DMS153 treated with DMSO at 0.1 percent for 48 hours (cell line): Measurements from ENCODE around the gene CXCR1.
"Not testable (repeated sequence)": the region's sequence is repeated elsewhere in the genome, so short reads cannot be mapped to it uniquely, and the experiment has no call there.

ENCODE experiments used
- DNase-seq: peaks from one replicate; lab custom pipeline; 2025; ENCODE audit not compliant: unreplicated experiment; lab: John Stamatoyannopoulos, UW

CXCR1 gene

DNA sequence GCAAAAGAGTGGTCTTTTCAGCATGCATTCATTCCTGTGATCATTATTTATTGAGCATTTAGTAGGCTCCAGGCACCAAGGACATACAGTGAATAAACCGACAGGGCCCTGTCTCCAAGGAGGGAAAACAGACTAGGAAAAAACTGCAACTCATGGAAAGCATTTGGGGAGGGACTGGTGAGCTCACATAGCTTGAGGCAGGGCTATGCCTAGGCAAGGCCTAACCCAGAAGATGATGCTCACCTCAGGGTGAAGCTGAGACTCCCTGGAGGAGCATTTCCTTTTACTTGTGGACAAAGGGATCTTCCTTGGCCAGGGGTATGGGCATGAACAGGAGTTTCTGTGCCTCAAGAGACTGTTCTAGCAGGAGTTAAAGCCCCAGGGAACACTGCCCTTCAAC lies 3.9 kb downstream of the CXCR1 start:
- no peak for DNase-seq

DNA sequence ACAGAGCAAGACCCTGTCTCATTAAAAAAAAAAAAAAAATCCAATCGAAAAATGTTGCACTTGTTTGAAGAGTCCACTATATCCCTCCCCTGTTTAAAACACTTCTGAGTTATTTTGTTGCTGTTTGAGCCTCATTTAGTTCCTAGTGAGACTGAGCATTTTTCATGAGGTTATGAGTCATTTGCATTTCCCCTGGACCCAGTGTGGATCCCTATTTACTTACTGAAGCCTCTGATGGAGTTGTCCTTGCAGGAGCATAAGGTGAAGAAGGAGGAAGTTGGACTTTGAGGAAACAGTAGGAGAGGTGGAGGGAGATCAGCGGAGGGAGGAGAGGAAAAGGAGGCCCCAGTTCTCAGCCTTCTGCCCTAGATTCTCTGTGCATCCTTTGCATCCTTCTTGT lies 5.1 kb downstream of the CXCR1 start:
- no peak for DNase-seq

DNA sequence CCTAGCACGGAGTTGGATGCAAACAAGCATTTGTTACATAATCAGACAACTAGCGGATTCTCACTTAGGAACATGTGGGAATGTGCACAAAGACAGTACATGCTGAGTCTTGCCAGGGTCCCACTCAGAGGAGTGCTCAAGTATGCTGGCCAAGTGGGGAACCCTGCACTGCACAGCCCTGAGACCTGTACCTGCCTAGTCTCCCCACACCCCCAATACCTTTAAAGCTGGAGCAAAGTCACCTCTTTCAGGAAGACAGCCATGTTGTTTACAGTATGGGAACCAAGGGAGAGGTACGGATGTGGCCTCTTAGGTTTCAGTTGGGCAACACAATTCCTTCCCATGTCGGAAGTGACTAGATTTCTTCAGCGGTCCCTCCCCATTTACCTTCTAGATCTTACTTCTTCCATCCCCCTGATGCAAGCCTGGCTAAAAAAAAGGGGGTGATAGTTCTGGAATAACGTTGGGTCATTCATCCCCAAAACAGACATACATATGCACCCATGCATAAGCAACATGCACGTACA lies 10.7 kb downstream of the CXCR1 start:
- no peak for DNase-seq

DNA sequence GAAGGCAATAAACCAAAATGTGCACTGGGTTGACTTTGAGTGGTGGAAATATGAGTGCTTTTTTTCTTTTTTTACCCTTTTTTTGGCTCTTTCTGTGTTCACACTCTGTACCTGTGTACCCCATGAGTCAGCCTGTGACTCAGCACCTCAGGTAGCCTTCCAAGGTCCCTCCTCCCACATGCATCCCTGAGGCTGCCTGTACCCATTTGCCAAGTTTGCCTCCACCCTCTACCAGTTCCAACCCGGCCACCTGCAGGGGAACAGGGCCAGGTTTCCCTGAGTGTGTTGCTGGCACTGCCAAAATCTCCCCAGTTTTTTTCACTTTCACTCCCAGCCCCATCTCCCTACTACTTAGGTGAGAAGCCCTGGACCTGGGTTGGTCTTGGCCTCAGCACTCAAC lies 14.0 kb downstream of the CXCR1 start:
- no peak for DNase-seq

DNA sequence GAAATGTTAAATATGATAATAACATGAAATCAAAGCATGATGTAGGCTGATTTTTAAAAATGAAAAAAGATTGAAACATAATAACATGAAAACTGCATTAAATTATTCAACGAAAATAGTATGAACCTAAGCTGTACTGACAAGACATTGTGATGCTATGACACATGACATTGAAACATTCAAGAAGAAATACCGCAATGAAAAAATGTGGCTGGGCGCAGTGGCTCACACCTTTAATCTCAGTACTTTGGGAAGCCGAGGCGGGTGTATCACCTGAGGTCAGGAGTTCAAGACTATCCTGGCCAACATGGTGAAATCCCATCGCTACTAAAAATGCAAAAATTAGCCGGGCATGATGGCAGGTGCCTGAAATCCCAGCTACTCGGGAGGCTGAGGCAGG lies 14.6 kb downstream of the CXCR1 start:
- DNase-seq = no peak

- no peak for DNase-seq
Observed at GRCh38 chr2:218149848-218150440, 16.8 kb downstream of the CXCR1 start.

- DNase-seq = no peak
Observed at GRCh38 chr2:218149098-218149497, 17.7 kb downstream of the CXCR1 start.

DNA sequence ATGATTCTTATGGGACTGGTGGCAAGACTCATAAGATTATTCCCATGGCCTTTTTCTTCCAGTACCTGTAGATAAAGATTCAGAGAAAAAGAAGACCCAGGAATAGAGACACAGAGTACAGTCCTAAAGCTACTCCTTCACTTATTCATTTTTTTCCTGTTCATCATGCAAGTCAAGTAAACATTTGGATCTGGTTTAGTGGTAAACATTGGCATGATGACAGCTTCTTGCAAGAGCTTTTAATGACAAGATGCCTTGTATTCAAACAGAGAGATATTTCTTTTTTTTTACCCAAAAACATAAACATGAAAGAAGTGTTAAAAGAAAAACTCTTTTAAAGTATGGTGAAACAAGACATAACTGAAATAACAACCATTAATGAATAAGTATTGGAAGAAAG lies 20.7 kb downstream of the CXCR1 start:
- DNase-seq = no peak

GRCh38 chr2:218145124-218145523 lies 21.6 kb downstream of the CXCR1 start:
- DNase-seq = no peak

DNA sequence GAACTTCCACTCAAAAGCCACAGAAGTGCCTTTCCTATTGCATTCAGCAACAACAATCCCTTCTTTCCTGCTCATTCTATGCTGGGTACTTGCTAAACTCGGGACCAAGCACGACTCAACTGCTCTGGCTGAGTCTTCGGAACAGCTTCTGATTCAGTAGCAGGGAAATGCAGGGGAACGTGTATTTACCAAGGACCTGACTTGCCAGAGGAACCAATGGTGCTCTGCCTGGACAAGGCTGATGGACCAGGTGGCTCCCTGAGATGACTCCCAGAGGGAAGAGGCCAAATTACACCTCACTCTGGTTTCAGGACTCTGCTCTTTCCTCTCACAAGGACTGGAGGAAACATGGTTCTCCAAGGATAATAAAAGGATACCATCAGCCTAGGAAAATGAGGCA lies 28.7 kb downstream of the CXCR1 start:
- DNase-seq = no peak

DNA sequence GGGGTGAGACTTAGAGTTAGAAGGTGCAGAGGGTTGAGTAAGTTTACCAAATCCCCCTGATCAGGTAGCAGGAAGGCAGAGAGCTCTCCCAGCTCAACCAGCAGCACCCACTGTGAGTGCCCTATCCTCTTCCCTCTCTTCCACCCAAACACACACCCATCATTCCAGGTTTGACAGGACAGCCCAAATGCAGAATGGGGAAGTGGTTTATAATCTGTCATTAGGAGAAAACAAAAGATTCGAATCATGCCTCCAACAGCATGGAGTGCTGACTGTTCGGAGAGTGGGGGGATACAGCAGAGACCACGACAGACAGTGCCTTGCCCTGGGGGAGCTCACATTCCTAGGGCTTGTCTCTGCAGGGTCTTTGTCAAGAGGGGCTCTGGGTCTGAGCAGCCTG lies 29.2 kb downstream of the CXCR1 start:
- DNase-seq = no peak

GRCh38 chr2:218130822-218131221 lies 35.9 kb downstream of the CXCR1 start:
- DNase-seq = no peak

GRCh38 chr2:218130377-218130776 lies 36.4 kb downstream of the CXCR1 start:
- no peak for DNase-seq

DNA sequence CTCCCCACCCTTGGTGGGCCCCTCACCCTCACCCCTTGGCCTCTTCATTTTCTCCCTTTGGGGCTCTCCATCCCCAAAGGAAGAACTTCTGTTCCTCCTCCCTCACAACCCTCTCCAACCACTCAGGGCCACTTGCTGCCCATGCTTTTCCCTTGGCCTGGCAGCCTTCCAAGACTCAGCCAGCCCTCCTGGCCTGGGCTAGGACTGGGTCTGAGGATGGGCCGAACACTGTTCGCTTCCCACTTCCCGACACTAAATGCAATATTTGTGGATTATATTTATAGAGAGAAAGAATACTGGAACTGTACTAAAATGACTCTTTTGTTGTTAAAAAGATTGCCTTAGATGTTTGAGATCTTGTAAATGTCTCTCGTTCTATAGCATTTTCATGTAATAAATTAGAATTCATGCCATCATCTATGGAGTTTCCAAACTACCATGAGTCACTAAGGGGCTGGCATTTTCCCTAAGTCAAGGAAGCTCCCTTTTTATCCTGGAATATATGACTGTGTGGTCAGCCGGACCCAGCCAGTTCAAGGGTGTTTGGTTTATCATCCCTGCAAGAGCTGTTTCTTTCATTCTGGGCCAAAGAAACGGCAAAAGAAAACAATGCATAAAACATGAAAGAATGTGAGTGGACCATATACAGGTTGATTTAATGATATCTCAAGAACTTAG lies 37.2 kb downstream of the CXCR1 start:
- no peak for DNase-seq

- no peak for DNase-seq
Observed at GRCh38 chr2:218128781-218129457, 37.8 kb downstream of the CXCR1 start.

DNA sequence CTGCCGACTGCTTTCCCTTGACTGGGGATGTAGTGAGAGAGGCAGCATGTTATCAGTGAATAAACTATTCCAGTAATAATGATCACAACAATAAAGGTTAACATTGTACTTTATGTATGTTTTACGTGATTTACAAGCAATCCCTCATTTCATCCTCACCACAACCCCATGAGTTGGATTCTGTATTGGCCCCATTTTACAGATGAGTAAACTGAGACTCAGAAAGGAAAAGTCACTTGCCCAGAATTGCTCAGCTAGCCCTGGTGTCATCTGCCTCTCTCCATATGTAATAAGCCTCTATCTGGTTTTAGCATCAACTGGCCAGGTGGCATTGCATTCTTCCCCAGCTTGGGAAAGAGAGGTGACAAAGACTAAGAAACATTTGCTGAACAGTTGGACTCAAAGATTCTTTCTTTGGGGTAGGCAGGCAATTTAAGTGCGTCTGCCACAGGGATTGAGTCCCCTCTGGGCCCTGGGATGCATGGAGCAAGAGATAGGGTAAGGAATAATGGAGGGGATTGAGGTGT lies 38.8 kb downstream of the CXCR1 start:
- no peak for DNase-seq

GRCh38 chr2:218125626-218126080 lies 41.1 kb downstream of the CXCR1 start, which contains the start of gene CXCR2:
Gene CXCR2 (plus strand): TSS chr2:218126028. CDS start chr2:218134802, 8,774 bp downstream.
- DNase-seq = no peak

- DNase-seq = no peak
Observed at GRCh38 chr2:218125095-218125494, 41.7 kb downstream of the CXCR1 start.

DNA sequence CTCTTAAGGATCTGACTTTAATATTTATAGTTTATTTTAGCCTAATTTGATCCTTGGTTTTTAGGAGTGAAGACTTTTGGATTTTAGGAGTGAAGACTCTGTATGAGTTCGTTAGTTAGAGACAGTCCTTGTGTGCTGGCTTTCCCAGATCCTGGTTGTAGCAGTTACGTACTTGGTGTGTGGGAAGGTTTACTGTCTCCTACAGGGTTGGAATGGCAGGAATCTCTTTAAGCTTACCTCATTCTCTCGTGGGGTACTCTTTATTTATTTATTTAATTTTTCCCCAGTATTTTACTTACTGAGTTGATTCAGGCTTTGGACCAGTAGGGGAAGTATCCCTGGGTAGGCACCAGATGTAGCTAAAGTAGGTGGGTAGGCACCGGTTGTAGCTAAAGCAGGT lies 42.8 kb downstream of the CXCR1 start:
- no peak for DNase-seq

- not testable (repeated sequence) for DNase-seq
Observed at GRCh38 chr2:218122286-218122685, 44.5 kb downstream of the CXCR1 start.

DNA sequence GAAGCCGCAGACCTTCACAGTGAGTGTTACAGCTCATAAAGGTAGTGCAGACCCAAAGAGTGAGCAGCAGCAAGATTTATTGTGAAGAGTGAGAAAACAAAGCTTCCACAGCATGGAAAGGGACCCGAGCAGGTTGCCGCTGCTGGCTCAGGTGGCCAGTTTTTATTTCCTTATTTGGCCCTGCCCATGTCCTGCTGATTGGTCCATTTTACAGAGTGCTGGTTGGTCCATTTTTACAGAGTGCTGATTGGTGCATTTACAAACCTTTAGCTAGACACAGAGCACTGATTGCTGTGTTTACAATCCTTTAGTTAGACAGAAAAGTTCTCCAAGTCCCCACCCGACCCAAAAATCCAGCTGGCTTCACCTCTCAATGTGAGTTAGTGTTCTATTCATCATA lies 45.0 kb downstream of the CXCR1 start:
- DNase-seq = not testable (repeated sequence)
